Gastroesophageal sphincter (tissue), 2 donors: ENCODE results near the gene BCLAF1.
"Not testable (repeated sequence)": the region's sequence is repeated elsewhere in the genome, so short reads cannot be mapped to it uniquely, and the experiment has no call there.

ENCODE experiments used
- POLR2A ChIP-seq, 2 donors: fragments of 450-650 bp; IDR thresholded peaks; one replicate each; pipeline ENCODE4 v1.6.1; 2017; ENCODE audit warnings: antibody characterized with exemption in 2 of 2, mild to moderate bottlenecking in 2 of 2, moderate library complexity in 1 of 2
- POLR2AphosphoS5 ChIP-seq: sonication (generic); formaldehyde crosslinking; IDR thresholded peaks from one replicate; pipeline ENCODE4 v1.6.1; 2017; ENCODE audit warnings: antibody characterized with exemption

GRCh38 chr6:136224974-136225373 is 64.7 kb downstream of the BCLAF1 start:
- TF ChIP-seq POLR2A (IDR thresholded peaks at IDR 0.05); POLR2AphosphoS5: not testable (repeated sequence)
